Thyroid gland (tissue), 4 donors: ENCODE results near the gene FAM78A.

ENCODE experiments used
- CTCF ChIP-seq, 6 experiments: fragments of 200-600 bp in 3 of 6; fragments of 450-650 bp in 3 of 6; sonication (generic) in 3 of 6; IDR thresholded peaks; one replicate each; pipeline ENCODE4 v1.5.1; 2016 to 2019; ENCODE audit warnings: antibody characterized with exemption in 6 of 6, mild to moderate bottlenecking in 2 of 6, inconsistent platforms in 1 of 6, moderate library complexity in 1 of 6
- POLR2A ChIP-seq, 2 donors: fragments of 450-650 bp; IDR thresholded peaks; one replicate each; pipeline ENCODE4 v1.6.1; 2017; ENCODE audit warnings: antibody characterized with exemption in 2 of 2, mild to moderate bottlenecking in 2 of 2, moderate library complexity in 1 of 2

GRCh38 chr9:131323629-131324028 is 47.3 kb upstream of the FAM78A start:
- no peak for TF ChIP-seq CTCF (IDR thresholded peaks at IDR 0.05)
- TF ChIP-seq POLR2A (IDR thresholded peaks at IDR 0.05) = no peak
